BLaER1 (cell line): ENCODE results near the gene LUC7L3.
A peak's percentile ranks its signal among the peaks of the same experiment; 100 is the strongest.
"Not testable (repeated sequence)": the region's sequence is repeated elsewhere in the genome, so short reads cannot be mapped to it uniquely, and the experiment has no call there.

Experiments
- H3K27ac ChIP-seq: shearing (Covaris generic); formaldehyde crosslinking; 2 replicates; pipeline ENCODE4 v1.8.1; 2022
- H3K27me3 ChIP-seq: shearing (Covaris generic); formaldehyde crosslinking; 2 replicates; pipeline ENCODE4 v1.8.1; 2022
- H3K36me3 ChIP-seq: shearing (Covaris generic); formaldehyde crosslinking; 2 replicates; pipeline ENCODE4 v1.8.1; 2022
- H3K4me1 ChIP-seq: shearing (Covaris generic); formaldehyde crosslinking; 2 replicates; pipeline ENCODE4 v1.8.1; 2022
- H3K4me2 ChIP-seq: shearing (Covaris generic); formaldehyde crosslinking; 2 replicates; pipeline ENCODE4 v1.8.1; 2022
- H3K4me3 ChIP-seq: shearing (Covaris generic); formaldehyde crosslinking; 2 replicates; pipeline ENCODE4 v1.8.1; 2022
- H3K9ac ChIP-seq: shearing (Covaris generic); formaldehyde crosslinking; 2 replicates; pipeline ENCODE4 v1.8.1; 2022
- H3K9me3 ChIP-seq: shearing (Covaris generic); formaldehyde crosslinking; 2 replicates; pipeline ENCODE4 v1.8.1; 2022
- H4K20me1 ChIP-seq: shearing (Covaris generic); formaldehyde crosslinking; 2 replicates; pipeline ENCODE4 v1.8.1; 2022
- Cebpa-rat ChIP-seq: shearing (Covaris generic); IDR thresholded peaks from 2 replicates; pipeline ENCODE4 v1.8.1; 2022

LUC7L3 gene

GRCh38 chr17:50719144-50719923, at the start of gene LUC7L3:
TSS of gene LUC7L3 (plus strand) at chr17:50719603. CDS start at chr17:50719733, 130 bp downstream.
- H4K20me1 ChIP-seq = peaks cover 48% of the 10 kb centered on the region
- no peaks in the 10 kb centered on the region for H3K27me3 ChIP-seq
- no peaks in the 10 kb centered on the region for H3K9me3 ChIP-seq
- TF ChIP-seq Cebpa-rat = no peak
- H3K27ac ChIP-seq = peak within 1 kb of the TSS; percentile 99
- H3K9ac ChIP-seq = peak within 1 kb of the TSS; percentile 98
- peak within 1 kb of the TSS; percentile 74 for H3K4me2 ChIP-seq
- peaks cover 31% of the 10 kb centered on the region for H3K4me1 ChIP-seq
- H3K4me3 ChIP-seq = peak within 1 kb of the TSS; percentile 95
- peaks cover 18% of the 10 kb centered on the region for H3K36me3 ChIP-seq

- Histone ChIP-seq H3K4me1 (no peaks in the 10 kb centered on the region), H4K20me1 (no peaks in the 10 kb centered on the region), H3K4me2 (no peak overlapping the region), H3K27ac (no peak overlapping the region), H3K4me3 (no peak overlapping the region), H3K27me3 (no peaks in the 10 kb centered on the region), H3K9ac (no peak overlapping the region), H3K9me3 (no peaks in the 10 kb centered on the region), H3K36me3 (no peaks in the 10 kb centered on the region)
- no peak for TF ChIP-seq Cebpa-rat
Observed at GRCh38 chr17:50672071-50672470, 47.3 kb upstream of the LUC7L3 start.

- Histone ChIP-seq H3K27me3 (no peaks in the 10 kb centered on the region), H3K4me3 (no peak overlapping the region), H4K20me1 (no peaks in the 10 kb centered on the region), H3K36me3 (no peaks in the 10 kb centered on the region), H3K4me2 (no peak overlapping the region), H3K27ac (no peak overlapping the region), H3K4me1 (no peaks in the 10 kb centered on the region), H3K9ac (no peak overlapping the region), H3K9me3 (no peaks in the 10 kb centered on the region)
- TF ChIP-seq Cebpa-rat = no peak
Observed at GRCh38 chr17:50672831-50673551, 46.4 kb upstream of the LUC7L3 start.

- Histone ChIP-seq H3K9ac (no peak overlapping the region), H3K27ac (no peak overlapping the region), H4K20me1 (no peaks in the 10 kb centered on the region), H3K9me3 (no peaks in the 10 kb centered on the region), H3K36me3 (no peaks in the 10 kb centered on the region), H3K4me2 (no peak overlapping the region), H3K4me1 (no peaks in the 10 kb centered on the region), H3K27me3 (no peaks in the 10 kb centered on the region), H3K4me3 (no peak overlapping the region)
- no peak for TF ChIP-seq Cebpa-rat
Observed at GRCh38 chr17:50675190-50675589, 44.2 kb upstream of the LUC7L3 start.

GRCh38 chr17:50675627-50676026, 43.8 kb upstream of the LUC7L3 start:
- H3K27ac ChIP-seq = no peak overlapping the region
- no peaks in the 10 kb centered on the region for H3K4me1 ChIP-seq
- no peaks in the 10 kb centered on the region for H3K36me3 ChIP-seq
- H3K4me2 ChIP-seq = no peak overlapping the region
- H3K27me3 ChIP-seq = no peaks in the 10 kb centered on the region
- H3K4me3 ChIP-seq = no peak overlapping the region
- H3K9me3 ChIP-seq = no peaks in the 10 kb centered on the region
- no peaks in the 10 kb centered on the region for H4K20me1 ChIP-seq
- H3K9ac ChIP-seq = no peak overlapping the region
- TF ChIP-seq Cebpa-rat = no peak

GRCh38 chr17:50676065-50676975, 43.1 kb upstream of the LUC7L3 start:
- Histone ChIP-seq H3K4me3 (no peak overlapping the region), H3K36me3 (no peaks in the 10 kb centered on the region), H4K20me1 (no peaks in the 10 kb centered on the region), H3K9ac (no peak overlapping the region), H3K9me3 (no peaks in the 10 kb centered on the region), H3K4me2 (no peak overlapping the region), H3K27me3 (no peaks in the 10 kb centered on the region), H3K4me1 (no peaks in the 10 kb centered on the region), H3K27ac (no peak overlapping the region)
- TF ChIP-seq Cebpa-rat = no peak

- H3K36me3 ChIP-seq = no peaks in the 10 kb centered on the region
- TF ChIP-seq Cebpa-rat = no peak
- H3K4me2 ChIP-seq = no peak overlapping the region
- no peaks in the 10 kb centered on the region for H3K4me1 ChIP-seq
- H3K4me3 ChIP-seq = no peak overlapping the region
- no peak overlapping the region for H3K9ac ChIP-seq
- no peaks in the 10 kb centered on the region for H3K9me3 ChIP-seq
- no peak overlapping the region for H3K27ac ChIP-seq
- H4K20me1 ChIP-seq = no peaks in the 10 kb centered on the region
- no peaks in the 10 kb centered on the region for H3K27me3 ChIP-seq
Observed at GRCh38 chr17:50677851-50678375, 41.5 kb upstream of the LUC7L3 start.

- H3K27me3 ChIP-seq = no peaks in the 10 kb centered on the region
- no peak overlapping the region for H3K9ac ChIP-seq
- no peak overlapping the region for H3K4me3 ChIP-seq
- no peaks in the 10 kb centered on the region for H3K4me1 ChIP-seq
- H3K9me3 ChIP-seq = no peaks in the 10 kb centered on the region
- no peaks in the 10 kb centered on the region for H4K20me1 ChIP-seq
- H3K27ac ChIP-seq = no peak overlapping the region
- H3K36me3 ChIP-seq = no peaks in the 10 kb centered on the region
- TF ChIP-seq Cebpa-rat = no peak
- H3K4me2 ChIP-seq = no peak overlapping the region
Observed at GRCh38 chr17:50679008-50679544, 40.3 kb upstream of the LUC7L3 start.

- TF ChIP-seq Cebpa-rat = no peak
- H3K4me3 ChIP-seq = no peak overlapping the region
- no peaks in the 10 kb centered on the region for H3K36me3 ChIP-seq
- H3K9me3 ChIP-seq = no peaks in the 10 kb centered on the region
- no peak overlapping the region for H3K27ac ChIP-seq
- H3K4me2 ChIP-seq = no peak overlapping the region
- no peaks in the 10 kb centered on the region for H3K27me3 ChIP-seq
- H3K9ac ChIP-seq = no peak overlapping the region
- no peaks in the 10 kb centered on the region for H4K20me1 ChIP-seq
- no peaks in the 10 kb centered on the region for H3K4me1 ChIP-seq
Observed at GRCh38 chr17:50680126-50680525, 39.3 kb upstream of the LUC7L3 start.

- H3K4me1 ChIP-seq, H3K9ac ChIP-seq, H4K20me1 ChIP-seq, H3K36me3 ChIP-seq, H3K9me3 ChIP-seq, H3K4me3 ChIP-seq, H3K27ac ChIP-seq, H3K4me2 ChIP-seq, H3K27me3 ChIP-seq: not testable (repeated sequence)
Observed at GRCh38 chr17:50680543-50681262, 38.7 kb upstream of the LUC7L3 start.
